HG02610 (cell line): ENCODE results near the gene OR2T35.

Experiments used
- ATAC-seq: cut with Tn5 transposase; IDR thresholded peaks from one replicate; pipeline ENCODE4 v1.9.1; 2021; ENCODE audit warnings: mild to moderate bottlenecking, moderate library complexity; ENCODE audit not compliant: unreplicated experiment

Gene OR2T35

GRCh38 chr1:248627971-248628844, 16.9 kb downstream of the OR2T35 start:
- peak; percentile 95 for ATAC-seq

- ATAC-seq = no peak
Observed at GRCh38 chr1:248625971-248626370, 19.1 kb downstream of the OR2T35 start.

GRCh38 chr1:248625166-248625565, 19.9 kb downstream of the OR2T35 start:
- no peak for ATAC-seq

- peak; percentile 90 for ATAC-seq
Observed at GRCh38 chr1:248622570-248623001, 22.5 kb downstream of the OR2T35 start.

GRCh38 chr1:248621770-248622169, 23.3 kb downstream of the OR2T35 start:
- ATAC-seq = no peak

GRCh38 chr1:248618878-248619277, 26.2 kb downstream of the OR2T35 start:
- ATAC-seq = no peak

- no peak for ATAC-seq
Observed at GRCh38 chr1:248618119-248618518, 27.0 kb downstream of the OR2T35 start.

GRCh38 chr1:248613742-248614141, 31.3 kb downstream of the OR2T35 start:
- ATAC-seq = no peak

GRCh38 chr1:248611883-248612414, 33.1 kb downstream of the OR2T35 start:
- no peak for ATAC-seq

- ATAC-seq = no peak
Observed at GRCh38 chr1:248610301-248610700, 34.8 kb downstream of the OR2T35 start.

GRCh38 chr1:248599396-248599795, 45.7 kb downstream of the OR2T35 start:
- ATAC-seq = no peak

- no peak for ATAC-seq
Observed at GRCh38 chr1:248597589-248597988, 47.5 kb downstream of the OR2T35 start, which contains the start of gene OR2T10. Gene OR2T10, minus strand, starts transcription at chr1:248597700. Its CDS starts 3,932 bp downstream, at chr1:248593768.

- ATAC-seq = no peak
Observed at GRCh38 chr1:248596615-248597014, 48.5 kb downstream of the OR2T35 start.

- ATAC-seq = no peak
Observed at GRCh38 chr1:248593226-248593625, 51.9 kb downstream of the OR2T35 start.

- no peak for ATAC-seq
Observed at GRCh38 chr1:248592655-248593054, 52.4 kb downstream of the OR2T35 start.

- ATAC-seq = no peak
Observed at GRCh38 chr1:248590055-248590454, 55.0 kb downstream of the OR2T35 start.

- ATAC-seq = no peak
Observed at GRCh38 chr1:248589334-248589733, 55.7 kb downstream of the OR2T35 start.
